Endothelial cell of umbilical vein (primary cell): ENCODE results near the gene CDC5L. TPM values are rescaled to one million over a fixed set of nuclear protein-coding genes. Genes with fewer than 3 reads are reported as not detected.

Experiments
- BruUV-seq: library from RNA; stranded (reverse); fragments of 400-500 nt; replicated peaks from 2 replicates; lab custom pipeline; 2021; lab: Mats Ljungman, UMichigan
- CTCF ChIA-PET: fragments of 300-600, 350-600 bp; sonication (Branson Sonifier 250); formaldehyde crosslinking; loops from one replicate; lab custom pipeline; 2021; ENCODE audit warnings: antibody characterized with exemption, inconsistent platforms; lab: Charles Lee
- POLR2A ChIA-PET: fragments of 300-600, 350-600 bp; sonication (Branson Sonifier 250); formaldehyde crosslinking; loops from one replicate; lab custom pipeline; 2021; ENCODE audit warnings: antibody characterized with exemption, inconsistent platforms; lab: Charles Lee
- DNase-seq: peaks from one replicate; pipeline ENCODE4 v3.0.0-alpha.2; 2011; ENCODE audit warnings: low read depth, low spot score
- FAIRE-seq: peaks from 2 replicates; lab custom pipeline; 2011; peaks lifted over from hg19 to GRCh38; lab: Jason Lieb, UNC
- H2AFZ ChIP-seq: 2 replicates; pipeline ENCODE4 v1.6.0; 2012; ENCODE audit warnings: low read depth, low read length, control low read depth, inconsistent platforms
- H3K27ac ChIP-seq: 2 replicates; pipeline ENCODE4 v1.5.1; 2011; ENCODE audit warnings: low read depth, mild to moderate bottlenecking, control low read depth, low read length, moderate library complexity; ENCODE audit not compliant: insufficient read depth
- H3K27me3 ChIP-seq, 2 experiments: 2 replicates each; pipeline versions ENCODE4 v1.6.0 to v1.6.1; 2011; ENCODE audit warnings: low read length in 2 of 2, mixed read lengths in 1 of 2; ENCODE audit not compliant: control insufficient read depth in 2 of 2, insufficient read depth in 2 of 2
- H3K36me3 ChIP-seq, 2 experiments: 2 replicates in 1 of 2; 3 replicates in 1 of 2; pipeline ENCODE4 v1.5.1; 2011; ENCODE audit warnings: low read length in 2 of 2, mild to moderate bottlenecking in 1 of 2, moderate library complexity in 1 of 2; ENCODE audit not compliant: control insufficient read depth in 2 of 2, insufficient read depth in 2 of 2; ENCODE audit errors: extremely low read depth in 1 of 2
- H3K4me1 ChIP-seq: 3 replicates; pipeline ENCODE4 v1.5.1; 2011; ENCODE audit warnings: mild to moderate bottlenecking, low read length; ENCODE audit not compliant: control insufficient read depth, insufficient read depth; ENCODE audit errors: extremely low read depth
- H3K4me2 ChIP-seq: 2 replicates; pipeline ENCODE4 v1.6.1; 2011; ENCODE audit warnings: low read length, control low read depth, mixed read lengths; ENCODE audit not compliant: insufficient read depth
- H3K4me3 ChIP-seq, 3 experiments: fragments of 200-600 bp in 1 of 3; sonication (generic), shearing (Covaris generic) in 1 of 3; replicated peaks in 1 of 3; 2 replicates each; pipeline ENCODE4 v1.5.1; 2011 to 2016; ENCODE audit warnings: control low read depth in 3 of 3, low read length in 3 of 3, mild to moderate bottlenecking in 2 of 3, inconsistent platforms in 1 of 3, low read depth in 1 of 3, moderate library complexity in 1 of 3; ENCODE audit not compliant: insufficient read depth in 1 of 3
- H3K79me2 ChIP-seq: 2 replicates; pipeline ENCODE4 v1.6.0; 2012; ENCODE audit warnings: low read length, inconsistent platforms; ENCODE audit not compliant: control insufficient read depth, insufficient read depth
- H3K9ac ChIP-seq: replicated peaks from 2 replicates; pipeline ENCODE3; 2011; ENCODE audit warnings: low read length, control low read depth; ENCODE audit not compliant: insufficient read depth; ENCODE audit errors: extremely low read depth
- H3K9me1 ChIP-seq: replicated peaks from 3 replicates; pipeline ENCODE4 v1.6.0; 2011; ENCODE audit warnings: mild to moderate bottlenecking, low read length; ENCODE audit not compliant: control insufficient read depth, insufficient read depth; ENCODE audit errors: extremely low read depth
- H3K9me3 ChIP-seq: replicated peaks from 2 replicates; pipeline ENCODE4 v1.5.1; 2012; ENCODE audit warnings: low read length, inconsistent platforms; ENCODE audit not compliant: control insufficient read depth, insufficient read depth
- H4K20me1 ChIP-seq: replicated peaks from 2 replicates; pipeline ENCODE3; 2011; ENCODE audit warnings: mild to moderate bottlenecking, low read length; ENCODE audit not compliant: control insufficient read depth, insufficient read depth; ENCODE audit errors: extremely low read depth
- CTCF ChIP-seq, 2 donors: IDR thresholded peaks; 1 replicate in 1 of 2; 2 replicates in 1 of 2; pipeline ENCODE4 v1.5.1; 2011; ENCODE audit warnings: low read length in 2 of 2, mild to moderate bottlenecking in 2 of 2, moderate library complexity in 2 of 2, control low read depth in 1 of 2, inconsistent platforms in 1 of 2, low read depth in 1 of 2; ENCODE audit not compliant: insufficient read depth in 1 of 2; ENCODE audit errors: extremely low read depth in 1 of 2
- FOS ChIP-seq: IDR thresholded peaks from 2 replicates; pipeline ENCODE4 v1.6.1; 2011; ENCODE audit warnings: mild to moderate bottlenecking, low read length, moderate library complexity, borderline replicate concordance; ENCODE audit not compliant: insufficient read depth
- GATA2 ChIP-seq: IDR thresholded peaks from 2 replicates; pipeline ENCODE4 v1.7.0; 2011; ENCODE audit warnings: low read depth, mild to moderate bottlenecking, moderate library complexity, mixed read lengths, low read length; ENCODE audit not compliant: insufficient read length, insufficient read depth
- JUN ChIP-seq: IDR thresholded peaks from 2 replicates; pipeline ENCODE4 v1.6.1; 2011; ENCODE audit warnings: borderline replicate concordance, low read depth; ENCODE audit not compliant: insufficient read length, insufficient read depth
- MAX ChIP-seq: IDR thresholded peaks from 2 replicates; pipeline ENCODE4 v1.6.1; 2011; ENCODE audit not compliant: insufficient read depth, insufficient read length
- POLR2AphosphoS5 ChIP-seq: IDR thresholded peaks from 2 replicates; pipeline ENCODE4 v1.6.1; 2012; ENCODE audit warnings: low read depth, mild to moderate bottlenecking, control low read depth, low read length, moderate library complexity; ENCODE audit not compliant: insufficient read depth
- dilution Hi-C: fragments of 300-500 bp; cut with MboI; formaldehyde crosslinking; loops from one replicate; pipeline ENCODE4 v1.15.0; 2019; ENCODE audit warnings: low sequenced_read_pairs; ENCODE audit not compliant: extremely low pct_ligation_motif_present
- intact Hi-C: fragments of 100-400 bp; cut with micrococcal nuclease; formaldehyde crosslinking; loops from one replicate; pipeline ENCODE4 v1.10.0; 2022
- polyA plus RNA-seq, 4 experiments: library from polyadenylated mRNA; depleted of rRNA in 3 of 4; stranded (reverse) in 3 of 4; unstranded in 1 of 4; fragments of >200 nt; gene quantifications; 2 replicates each; pipeline versions ENCODE4 v1.2.1 to v1.2.3, GENCODE V29; 2011 to 2012; ENCODE audit warnings: missing spikeins in 1 of 4
- total RNA-seq: library from RNA; stranded (reverse); gene quantifications from 2 replicates; pipeline ENCODE4 v1.2.3, GENCODE V29; 2021

The CDC5L gene
- total and polyA plus RNA-seq, 2 donors (not counting 3 experiments of a cell fraction or from before 2014, with no cell fraction given): 6.9 to 24.6 TPM

GRCh38 chr6:44480097-44480541 lies 92.6 kb downstream of the CDC5L start:
- POLR2A ChIA-PET: no interaction called here
- no peak overlapping the region for H3K9ac ChIP-seq
- no peak overlapping the region for H2AFZ ChIP-seq
- H3K9me3 ChIP-seq: no peaks in the 10 kb centered on the region
- FAIRE-seq: no peak
- no peak overlapping the region for H3K4me3 ChIP-seq
- DNase-seq: no peak
- no peaks in the 10 kb centered on the region for H3K9me1 ChIP-seq
- no TSS peak for BruUV-seq
- intact Hi-C loops (no loop called here), dilution Hi-C loops (no loop called here)
- no peaks in the 10 kb centered on the region for H3K4me1 ChIP-seq
- H3K79me2 ChIP-seq: no peaks in the 10 kb centered on the region
- no peaks in the 10 kb centered on the region for H4K20me1 ChIP-seq
- TF ChIP-seq CTCF (IDR thresholded peaks at IDR 0.05; ENCODE audit: extremely low read depth in 1 of 2, insufficient read depth in 1 of 2, low read depth in 1 of 2, low read length in 2 of 2): no peak
- no peak for TF ChIP-seq JUN
- TF ChIP-seq GATA2: no peak
- no peak for TF ChIP-seq MAX
- no peak for TF ChIP-seq POLR2AphosphoS5
- TF ChIP-seq FOS: no peak
- CTCF ChIA-PET: no interaction called here
- no peak overlapping the region for H3K4me2 ChIP-seq
- no peak overlapping the region for H3K27ac ChIP-seq
- H3K27me3 ChIP-seq: peaks cover 0 to 2% of the 10 kb centered on the region in 2 experiments
- H3K36me3 ChIP-seq: no peaks in the 10 kb centered on the region
